Neural crest cell (in vitro differentiated cells): ENCODE measurements around the gene NCKAP5L. TPM values are rescaled to one million over a fixed set of nuclear protein-coding genes. Genes with fewer than 3 reads are reported as not detected.

Source experiments
- DNase-seq: peaks from one replicate; pipeline ENCODE4 v3.0.0; 2021; ENCODE audit warnings: low read depth, mixed read lengths, low spot score
- H3K27ac Mint-ChIP-seq: one replicate; pipeline ENCODE4 v1.8.0; 2021; ENCODE audit warnings: mild to moderate bottlenecking, mixed read lengths; ENCODE audit not compliant: unreplicated experiment
- H3K27me3 Mint-ChIP-seq: 2 replicates; pipeline ENCODE4 v1.8.0; 2021; ENCODE audit warnings: low read depth, mild to moderate bottlenecking, mixed read lengths
- H3K36me3 Mint-ChIP-seq: 2 replicates; pipeline ENCODE4 v1.8.0; 2021; ENCODE audit warnings: low read depth, mild to moderate bottlenecking, mixed read lengths
- H3K4me1 Mint-ChIP-seq: 2 replicates; pipeline ENCODE4 v1.8.0; 2021; ENCODE audit warnings: mixed read lengths
- H3K4me3 Mint-ChIP-seq: one replicate; pipeline ENCODE4 v1.8.0; 2021; ENCODE audit warnings: mild to moderate bottlenecking, mixed read lengths
- H3K9me3 Mint-ChIP-seq: 2 replicates; pipeline ENCODE4 v1.8.0; 2021; ENCODE audit warnings: mixed read lengths
- CTCF ChIP-seq: fragments of 200-600 bp; sonication (generic); conservative IDR thresholded peaks from 2 replicates; pipeline ENCODE4 v1.5.0; 2021; ENCODE audit warnings: antibody characterized with exemption, mild to moderate bottlenecking
- total RNA-seq: library from RNA; stranded (reverse); gene quantifications from 2 replicates; pipeline ENCODE4 v1.2.1, GENCODE V29; 2021

The NCKAP5L gene
- total RNA-seq, 1 donor from 2014 or later, result 45.0 TPM

GRCh38 chr12:49870501-49871262 lies 42.5 kb upstream of the NCKAP5L start:
- DNase-seq, result no peak
- peaks cover under 1% of the 10 kb centered on the region for H3K27me3 Mint-ChIP-seq
- peak overlapping the region; percentile 8 for H3K27ac Mint-ChIP-seq
- H3K9me3 Mint-ChIP-seq, result no peaks in the 10 kb centered on the region
- H3K36me3 Mint-ChIP-seq, result no peaks in the 10 kb centered on the region
- TF ChIP-seq CTCF, result no peak
- no peak overlapping the region for H3K4me3 Mint-ChIP-seq
- peaks cover 4% of the 10 kb centered on the region for H3K4me1 Mint-ChIP-seq

GRCh38 chr12:49869816-49870500 lies 41.7 kb upstream of the NCKAP5L start:
- H3K36me3 Mint-ChIP-seq, result no peaks in the 10 kb centered on the region
- H3K4me3 Mint-ChIP-seq, result no peak overlapping the region
- no peaks in the 10 kb centered on the region for H3K9me3 Mint-ChIP-seq
- DNase-seq, result no peak
- H3K4me1 Mint-ChIP-seq, result peaks cover 4% of the 10 kb centered on the region
- TF ChIP-seq CTCF, result no peak
- H3K27me3 Mint-ChIP-seq, result peaks cover 3% of the 10 kb centered on the region
- peak overlapping the region; percentile 8 for H3K27ac Mint-ChIP-seq

GRCh38 chr12:49868952-49869815 lies 41.0 kb upstream of the NCKAP5L start:
- no peak overlapping the region for H3K4me3 Mint-ChIP-seq
- peaks cover 9% of the 10 kb centered on the region for H3K27me3 Mint-ChIP-seq
- peak overlapping the region; percentile 27 for H3K27ac Mint-ChIP-seq
- H3K36me3 Mint-ChIP-seq, result no peaks in the 10 kb centered on the region
- H3K9me3 Mint-ChIP-seq, result no peaks in the 10 kb centered on the region
- peaks cover 4% of the 10 kb centered on the region for H3K4me1 Mint-ChIP-seq
- no peak for TF ChIP-seq CTCF
- DNase-seq, result no peak

- H3K27ac Mint-ChIP-seq, result no peak overlapping the region
- no peak for TF ChIP-seq CTCF
- H3K9me3 Mint-ChIP-seq, result no peaks in the 10 kb centered on the region
- no peak overlapping the region for H3K4me3 Mint-ChIP-seq
- no peaks in the 10 kb centered on the region for H3K36me3 Mint-ChIP-seq
- peaks cover 4% of the 10 kb centered on the region for H3K4me1 Mint-ChIP-seq
- no peak for DNase-seq
- peaks cover 9% of the 10 kb centered on the region for H3K27me3 Mint-ChIP-seq
Observed at GRCh38 chr12:49868449-49868848, 40.2 kb upstream of the NCKAP5L start.

- Mint-ChIP-seq H3K4me1 (peaks cover 4% of the 10 kb centered on the region), H3K36me3 (no peaks in the 10 kb centered on the region), H3K27ac (no peak overlapping the region), H3K9me3 (no peaks in the 10 kb centered on the region), H3K4me3 (no peak overlapping the region), H3K27me3 (peaks cover 9% of the 10 kb centered on the region)
- no peak for DNase-seq
- no peak for TF ChIP-seq CTCF
Observed at GRCh38 chr12:49867570-49868341, 39.5 kb upstream of the NCKAP5L start.
